ENCODE data around the gene MYMX.

DNA sequence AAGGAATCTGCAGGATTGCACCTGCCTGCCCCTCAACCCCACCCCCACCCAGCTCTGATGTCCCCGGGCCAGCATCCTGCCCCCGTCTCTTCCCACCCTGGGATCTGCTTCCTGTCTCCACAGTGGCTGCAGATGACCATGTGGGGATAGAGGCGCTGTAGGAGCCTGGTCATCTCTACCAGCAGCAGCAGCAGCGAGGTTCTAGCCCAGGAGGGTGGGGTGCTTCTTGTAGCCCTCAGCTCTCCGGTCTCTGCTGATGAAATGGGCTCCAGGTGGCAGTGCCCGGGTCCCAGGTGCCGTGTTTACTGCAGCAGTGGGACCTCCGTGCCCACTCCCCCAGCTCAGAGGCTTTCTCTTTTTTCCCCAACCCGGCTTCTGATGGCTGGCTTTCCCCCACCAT is 32.9 kb upstream of the MYMX start:
- TF ChIP-seq, protein P1, sequence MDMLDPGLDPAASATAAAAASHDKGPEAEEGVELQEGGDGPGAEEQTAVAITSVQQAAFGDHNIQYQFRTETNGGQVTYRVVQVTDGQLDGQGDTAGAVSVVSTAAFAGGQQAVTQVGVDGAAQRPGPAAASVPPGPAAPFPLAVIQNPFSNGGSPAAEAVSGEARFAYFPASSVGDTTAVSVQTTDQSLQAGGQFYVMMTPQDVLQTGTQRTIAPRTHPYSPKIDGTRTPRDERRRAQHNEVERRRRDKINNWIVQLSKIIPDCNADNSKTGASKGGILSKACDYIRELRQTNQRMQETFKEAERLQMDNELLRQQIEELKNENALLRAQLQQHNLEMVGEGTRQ (IDR thresholded peaks at IDR 0.05; ENCODE audit: low read depth, low read length), result no peak
- TF ChIP-seq, protein P2, sequence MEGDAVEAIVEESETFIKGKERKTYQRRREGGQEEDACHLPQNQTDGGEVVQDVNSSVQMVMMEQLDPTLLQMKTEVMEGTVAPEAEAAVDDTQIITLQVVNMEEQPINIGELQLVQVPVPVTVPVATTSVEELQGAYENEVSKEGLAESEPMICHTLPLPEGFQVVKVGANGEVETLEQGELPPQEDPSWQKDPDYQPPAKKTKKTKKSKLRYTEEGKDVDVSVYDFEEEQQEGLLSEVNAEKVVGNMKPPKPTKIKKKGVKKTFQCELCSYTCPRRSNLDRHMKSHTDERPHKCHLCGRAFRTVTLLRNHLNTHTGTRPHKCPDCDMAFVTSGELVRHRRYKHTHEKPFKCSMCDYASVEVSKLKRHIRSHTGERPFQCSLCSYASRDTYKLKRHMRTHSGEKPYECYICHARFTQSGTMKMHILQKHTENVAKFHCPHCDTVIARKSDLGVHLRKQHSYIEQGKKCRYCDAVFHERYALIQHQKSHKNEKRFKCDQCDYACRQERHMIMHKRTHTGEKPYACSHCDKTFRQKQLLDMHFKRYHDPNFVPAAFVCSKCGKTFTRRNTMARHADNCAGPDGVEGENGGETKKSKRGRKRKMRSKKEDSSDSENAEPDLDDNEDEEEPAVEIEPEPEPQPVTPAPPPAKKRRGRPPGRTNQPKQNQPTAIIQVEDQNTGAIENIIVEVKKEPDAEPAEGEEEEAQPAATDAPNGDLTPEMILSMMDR (conservative IDR thresholded peaks at IDR 0.05; ENCODE audit: low read depth, low read length), result no peak
- no peak for TF ChIP-seq FOS (IDR thresholded peaks at IDR 0.05; ENCODE audit: low read depth, low read length)
- TF ChIP-seq BHLHE40 (IDR thresholded peaks at IDR 0.05; ENCODE audit: low read depth, low read length), result no peak
- TF ChIP-seq POLR2A (IDR thresholded peaks at IDR 0.05; ENCODE audit: low read depth, low read length), result no peak
- TF ChIP-seq CEBPB (IDR thresholded peaks at IDR 0.05; ENCODE audit: low read depth, low read length), result no peak
- TF ChIP-seq RAD21 (IDR thresholded peaks at IDR 0.05; ENCODE audit: low read length), result no peak
- TF ChIP-seq MXI1 (IDR thresholded peaks at IDR 0.05; ENCODE audit: borderline replicate concordance, low read depth, low read length), result no peak
- TF ChIP-seq CHD1 (IDR thresholded peaks at IDR 0.05; ENCODE audit: low read depth, low read length), result no peak
- TF ChIP-seq MAFK (IDR thresholded peaks at IDR 0.05; ENCODE audit: low read depth, low read length), result no peak
- TF ChIP-seq RFX5 (IDR thresholded peaks at IDR 0.05; ENCODE audit: low read depth, low read length), result no peak
- TF ChIP-seq MAZ (IDR thresholded peaks at IDR 0.05; ENCODE audit: borderline replicate concordance, low read depth, low read length), result no peak

Data from IMR-90 (cell line).